Measurements from ENCODE around the gene TAF1D.
"Not testable (repeated sequence)": the region's sequence is repeated elsewhere in the genome, so short reads cannot be mapped to it uniquely, and the experiment has no call there.

TAF1D gene

DNA sequence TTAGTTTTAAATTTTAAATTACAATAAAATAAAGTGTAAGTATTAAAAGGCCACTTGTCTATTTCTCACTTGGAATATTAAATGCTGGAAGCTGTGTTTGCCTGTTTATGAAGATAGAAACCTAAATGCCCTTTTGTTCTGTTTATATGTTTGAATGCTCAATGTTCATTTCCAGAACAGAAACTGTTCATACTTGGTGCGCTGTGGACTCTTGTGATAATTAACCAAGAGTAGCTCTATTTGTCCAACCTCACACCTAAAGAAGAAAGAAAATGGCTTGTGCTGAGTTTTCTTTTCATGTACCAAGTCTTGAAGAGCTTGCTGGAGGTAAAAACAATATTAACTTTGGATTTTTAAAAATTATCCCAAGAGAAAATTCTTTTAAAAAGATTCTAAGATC lies 5.8 kb upstream of the TAF1D start:
- no peak for DNase-seq (ENCODE audit: low spot score)

DNA sequence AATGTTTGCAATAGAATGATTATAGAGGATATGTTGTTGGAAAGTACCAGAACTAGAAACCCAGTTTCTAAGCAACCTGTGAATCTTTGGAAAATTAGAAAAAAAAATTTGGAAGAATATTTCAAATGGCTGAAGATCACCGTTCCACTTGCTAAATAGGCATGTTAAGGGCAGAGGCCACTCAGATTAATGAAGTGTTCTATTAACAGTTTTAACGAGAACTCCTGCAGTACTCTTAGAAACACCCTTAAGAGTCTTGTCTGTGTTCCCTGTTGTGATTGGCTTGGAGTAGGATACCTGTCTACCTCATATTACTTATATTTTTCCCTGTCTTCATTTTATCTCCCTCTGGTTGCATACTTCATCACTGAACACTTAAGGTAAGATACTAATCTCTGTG lies 4.8 kb upstream of the TAF1D start:
- no peak for DNase-seq (ENCODE audit: low spot score)

DNA sequence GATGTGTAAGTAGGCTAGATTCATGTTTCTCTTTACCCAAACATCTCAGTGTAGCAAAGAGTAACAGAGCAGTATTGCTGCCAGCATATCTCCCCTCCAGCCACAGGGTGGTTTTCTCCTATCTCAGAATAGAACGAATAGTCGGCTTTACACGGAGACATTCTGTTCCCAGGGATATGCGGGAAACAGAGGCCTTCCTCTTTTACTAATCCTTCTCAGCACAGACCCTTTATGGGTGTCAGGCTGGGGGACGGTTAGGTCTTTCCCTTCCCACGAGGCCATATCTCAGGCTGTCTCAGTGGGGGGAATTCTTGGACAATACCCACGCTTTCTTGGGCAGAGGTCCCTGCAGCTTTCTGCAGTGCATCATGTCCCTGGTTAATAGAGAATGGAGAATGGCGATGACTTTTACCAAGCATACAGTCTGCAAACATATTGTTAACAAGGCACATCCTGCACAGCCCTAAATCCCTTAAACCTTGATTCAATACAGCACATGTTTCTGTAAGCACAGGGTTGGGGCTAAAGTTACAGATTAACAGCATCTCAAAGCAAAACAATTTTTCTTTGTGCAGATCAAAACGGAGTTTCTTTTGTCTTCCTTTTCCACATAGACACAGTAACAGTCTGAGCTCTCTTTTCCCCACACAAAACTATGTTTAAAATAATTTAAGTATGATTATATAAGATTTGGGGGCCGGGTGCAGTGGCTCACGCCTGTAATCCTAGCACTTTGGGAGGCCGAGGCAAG lies 3.9 kb upstream of the TAF1D start:
- not testable (repeated sequence) for DNase-seq (ENCODE audit: low spot score)

DNA sequence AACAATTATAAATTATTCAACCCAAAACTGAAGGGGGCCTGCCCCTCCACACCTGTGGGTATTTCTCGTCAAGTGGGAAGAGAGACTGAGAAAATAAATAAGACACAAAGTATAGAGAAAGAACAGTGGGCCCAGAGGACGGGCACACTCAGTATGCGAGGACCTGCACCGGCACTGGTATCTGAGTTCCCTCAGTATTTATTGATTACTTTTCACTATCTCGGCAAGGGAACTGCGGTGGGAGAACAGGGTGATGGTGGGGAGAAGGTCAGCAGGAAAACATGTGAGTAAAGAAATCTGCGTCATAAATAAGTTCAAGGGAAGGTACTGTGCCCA lies 3.3 kb upstream of the TAF1D start:
- DNase-seq (ENCODE audit: low spot score), result no peak

DNA sequence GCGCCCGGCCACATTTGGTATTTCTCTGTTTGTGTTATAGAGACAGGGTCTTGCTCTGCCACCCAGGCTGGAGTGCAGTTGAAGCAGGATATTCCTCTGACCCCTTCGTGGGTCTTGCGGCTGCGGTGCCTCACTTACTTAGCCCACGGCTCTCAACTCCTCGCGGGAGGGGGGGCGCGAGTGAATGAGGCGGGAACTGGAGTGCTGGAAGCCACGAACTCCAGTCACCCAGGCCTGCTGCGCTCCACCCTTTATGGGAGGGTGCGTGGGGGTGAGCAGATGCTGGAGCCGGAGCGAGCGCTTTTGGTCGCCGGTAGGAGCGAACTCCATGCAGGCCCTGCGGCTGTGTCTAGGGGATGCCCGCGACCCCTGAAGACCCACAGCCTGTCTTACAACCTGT lies 2.0 kb upstream of the TAF1D start:
- DNase-seq (ENCODE audit: low spot score), result no peak

DNA sequence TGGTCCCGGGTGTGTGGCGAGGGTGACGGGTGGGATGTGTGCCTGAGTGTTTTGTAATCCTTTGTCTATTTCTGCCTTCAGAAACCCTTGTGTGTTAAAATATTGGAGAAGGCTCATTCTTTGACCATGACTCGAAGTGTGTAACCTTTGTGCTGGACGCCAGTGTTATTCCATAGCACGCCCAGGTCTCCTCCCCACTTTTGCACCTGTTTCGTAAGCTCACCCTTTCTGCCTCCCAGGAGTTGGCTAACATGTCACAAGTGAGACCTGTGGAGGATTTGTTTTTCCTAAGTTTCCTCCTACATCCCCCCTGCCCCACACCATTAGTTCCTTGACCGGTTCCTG lies 559 bp upstream of the TAF1D start:
- DNase-seq (ENCODE audit: low spot score), result peak; percentile 54

DNA sequence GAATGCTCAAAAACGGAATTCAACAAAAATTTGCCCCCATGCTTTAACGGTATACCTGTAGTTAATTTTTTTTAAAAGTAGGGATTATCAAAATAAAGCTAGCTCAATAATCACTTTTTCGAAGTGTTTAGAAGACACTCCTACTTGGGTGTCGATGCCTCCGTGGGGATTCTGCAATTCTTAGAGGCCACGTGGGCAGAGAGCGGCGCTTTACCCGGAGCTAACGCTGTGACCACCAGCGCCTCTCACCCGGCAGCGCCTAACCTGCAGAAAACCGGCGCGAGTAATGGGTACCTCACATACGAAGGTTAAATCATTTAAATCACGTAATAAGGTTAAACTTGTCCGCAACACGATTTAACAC lies 583 bp downstream of the TAF1D start:
- peak; percentile 38 for DNase-seq (ENCODE audit: low spot score)

DNA sequence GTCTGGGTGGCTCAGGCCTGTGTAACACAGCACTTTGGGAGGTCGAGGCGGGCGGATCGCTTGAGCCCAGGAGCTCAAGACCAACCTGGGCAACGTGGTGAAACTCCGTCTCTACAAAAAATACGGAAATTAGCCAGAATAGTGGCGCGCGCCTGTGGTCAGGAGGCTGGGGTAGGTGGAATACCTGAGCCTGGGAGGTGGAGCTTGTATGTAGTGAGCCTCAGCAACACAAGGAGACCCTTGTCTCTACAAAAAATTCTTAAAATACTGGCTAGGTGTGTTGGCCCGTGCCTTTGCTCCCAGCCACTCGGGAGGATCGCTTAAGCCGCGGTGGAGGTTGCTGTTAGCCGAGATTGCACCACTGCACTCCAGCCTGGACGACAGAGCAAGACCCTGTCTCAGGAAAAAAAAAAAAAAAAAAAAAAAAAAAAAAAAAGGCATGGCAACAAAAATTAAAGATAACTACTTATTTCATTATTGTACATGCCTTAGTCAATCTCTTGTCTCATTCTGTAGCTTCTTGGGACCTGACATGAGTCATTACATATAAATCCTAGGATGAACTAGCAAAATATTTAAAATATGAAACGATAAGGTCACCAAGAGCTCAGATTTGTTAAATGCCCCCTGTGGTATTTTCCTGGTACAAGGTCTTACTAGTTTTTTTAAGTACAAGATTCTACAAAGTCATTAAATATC lies 1.1 kb downstream of the TAF1D start:
- no peak for DNase-seq (ENCODE audit: low spot score)

DNA sequence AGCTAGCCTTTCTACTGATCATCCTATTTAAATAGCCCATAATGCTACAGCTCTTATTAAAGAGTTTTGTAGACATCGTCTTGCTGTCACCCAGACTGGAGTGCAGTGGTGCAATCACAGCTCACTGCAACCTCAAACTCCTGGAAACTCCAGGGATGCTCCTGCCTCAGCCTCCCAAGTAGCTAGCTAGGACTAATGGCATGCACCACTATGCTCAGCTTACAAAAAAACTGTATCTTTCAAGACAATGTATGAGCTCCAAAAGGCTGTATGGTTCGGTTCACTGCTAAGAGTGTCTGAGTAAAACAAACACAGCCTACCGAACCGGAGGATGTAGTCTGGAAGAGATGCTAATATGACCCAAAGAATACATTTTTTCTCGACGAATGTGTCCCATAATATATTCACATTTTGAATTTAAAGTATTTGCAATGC lies 2.6 kb downstream of the TAF1D start:
- no peak for DNase-seq (ENCODE audit: low spot score)

DNA sequence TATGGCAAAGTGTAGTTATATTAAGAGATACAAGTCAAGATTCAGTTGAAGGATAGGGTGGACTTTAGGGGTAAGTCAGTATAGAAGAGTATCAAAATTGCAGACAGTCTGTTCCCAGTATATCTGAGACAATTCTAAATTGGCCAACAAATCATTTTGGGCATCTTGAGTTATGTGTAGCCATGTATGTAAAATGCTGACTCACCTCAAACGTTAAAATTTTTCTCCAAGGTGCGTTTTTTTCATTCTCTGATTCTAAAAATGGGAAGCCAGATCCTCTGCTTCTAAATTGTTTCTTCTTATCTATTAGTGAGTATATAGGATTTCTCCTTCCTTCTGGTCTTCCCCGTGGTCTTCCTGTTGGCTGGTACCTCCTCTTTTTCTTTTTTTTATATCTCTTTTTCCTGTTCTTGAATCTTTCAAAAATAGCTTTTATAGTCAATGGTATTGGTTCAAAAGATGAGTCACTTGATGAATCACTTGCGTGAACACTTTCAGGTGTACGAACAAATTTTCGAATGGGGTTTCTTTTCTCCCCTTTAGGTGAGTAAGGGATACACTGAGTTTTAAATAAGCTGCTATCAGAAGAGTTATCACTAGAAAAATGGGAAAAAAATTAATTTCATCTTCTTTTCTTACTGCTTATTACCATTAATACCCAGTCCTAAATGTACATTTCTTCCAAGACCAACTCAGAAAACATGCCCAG lies 3.2 kb downstream of the TAF1D start:
- DNase-seq (ENCODE audit: low spot score), result no peak

DNA sequence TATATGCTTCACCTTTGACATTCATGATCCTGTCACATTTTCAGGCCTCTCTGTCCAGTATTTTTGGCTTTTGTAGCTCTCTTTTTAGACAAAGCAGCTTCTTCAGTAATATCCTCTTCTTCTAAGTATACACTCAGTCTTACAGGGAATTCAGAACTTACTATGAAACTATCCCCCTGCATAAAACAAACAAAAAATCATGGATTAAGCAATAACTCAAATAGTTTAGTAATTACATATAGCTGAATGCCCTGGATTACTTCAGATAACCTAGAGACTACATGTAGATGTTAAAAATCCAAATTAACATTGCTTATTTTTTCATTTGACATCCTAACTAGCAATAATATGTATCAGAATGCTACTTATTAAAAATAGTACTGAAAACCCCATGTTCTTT lies 5.2 kb downstream of the TAF1D start:
- DNase-seq (ENCODE audit: low spot score), result no peak

DNA sequence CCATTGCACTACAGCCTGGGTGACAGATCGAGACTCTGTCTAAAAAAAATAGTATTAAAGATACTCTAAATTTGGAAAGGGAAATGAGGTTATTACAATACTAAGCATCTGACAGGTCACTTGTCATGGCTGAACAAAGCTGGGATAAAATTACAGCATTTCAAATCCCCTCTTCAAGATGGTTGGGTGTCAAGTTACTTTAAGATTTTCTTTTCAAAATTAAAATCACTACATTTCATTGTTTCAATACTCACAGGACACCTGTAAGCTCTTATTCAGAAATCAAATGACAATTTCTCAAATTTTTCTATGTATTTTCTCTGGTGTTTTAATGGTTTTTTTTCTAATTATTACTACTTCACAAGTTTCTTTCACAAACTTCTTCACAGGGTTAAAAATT lies 5.7 kb downstream of the TAF1D start:
- DNase-seq (ENCODE audit: low spot score), result no peak

DNA sequence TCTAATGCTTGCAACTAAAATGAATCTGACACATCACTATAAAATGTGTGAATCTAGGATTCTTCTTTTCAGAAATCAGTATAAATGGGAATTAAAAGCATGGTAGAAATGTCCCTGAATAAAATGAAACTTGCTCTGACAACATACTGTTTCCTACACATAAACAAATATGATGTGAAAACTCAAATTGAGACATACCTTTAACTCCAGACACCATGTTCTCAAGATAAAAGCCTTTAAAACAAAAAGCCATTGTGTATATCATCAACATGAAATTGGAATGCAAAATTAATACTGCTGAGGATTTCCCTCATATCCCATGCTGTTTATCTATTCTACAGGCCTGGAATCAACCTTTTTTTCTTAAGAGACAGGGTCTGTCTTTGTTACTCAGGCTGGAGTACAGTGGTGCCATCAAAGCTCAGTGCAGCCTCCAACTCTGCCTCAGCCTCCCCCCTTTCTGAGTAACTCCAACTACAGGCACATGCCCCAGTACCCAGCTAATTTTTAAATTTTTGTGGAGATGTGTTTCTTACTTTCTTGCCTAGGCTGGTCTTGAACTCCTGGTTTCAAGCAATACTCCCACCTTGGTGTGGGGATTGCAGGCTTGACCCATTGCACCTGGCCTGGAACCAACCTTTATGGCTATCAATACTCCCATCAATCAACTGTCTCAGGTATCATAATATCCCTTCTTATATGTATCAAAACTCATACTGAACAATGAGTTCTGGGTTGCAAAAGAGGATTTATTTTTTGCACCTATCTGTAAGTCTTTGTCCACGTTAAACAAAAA lies 6.7 kb downstream of the TAF1D start:
- DNase-seq (ENCODE audit: low spot score), result no peak

DNA sequence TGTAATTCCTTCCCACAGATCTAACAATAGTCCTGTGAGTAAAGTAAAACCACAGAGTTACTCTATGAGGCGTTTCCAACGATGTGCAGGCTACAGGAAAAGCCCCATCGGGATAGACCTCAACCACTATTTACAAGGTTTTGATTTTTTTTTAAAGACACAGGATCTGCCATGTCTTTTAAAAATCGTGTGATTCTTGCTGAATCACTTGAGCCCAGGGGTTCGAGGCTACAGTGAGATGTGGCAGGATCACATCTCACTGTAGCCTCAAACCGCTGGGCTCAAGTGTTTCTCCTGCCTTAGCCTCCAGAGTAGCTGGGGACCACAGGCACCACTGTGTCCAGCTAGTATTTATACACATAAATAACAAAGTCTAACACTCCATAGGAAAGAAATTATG lies 7.8 kb downstream of the TAF1D start:
- DNase-seq (ENCODE audit: low spot score), result no peak

DNA sequence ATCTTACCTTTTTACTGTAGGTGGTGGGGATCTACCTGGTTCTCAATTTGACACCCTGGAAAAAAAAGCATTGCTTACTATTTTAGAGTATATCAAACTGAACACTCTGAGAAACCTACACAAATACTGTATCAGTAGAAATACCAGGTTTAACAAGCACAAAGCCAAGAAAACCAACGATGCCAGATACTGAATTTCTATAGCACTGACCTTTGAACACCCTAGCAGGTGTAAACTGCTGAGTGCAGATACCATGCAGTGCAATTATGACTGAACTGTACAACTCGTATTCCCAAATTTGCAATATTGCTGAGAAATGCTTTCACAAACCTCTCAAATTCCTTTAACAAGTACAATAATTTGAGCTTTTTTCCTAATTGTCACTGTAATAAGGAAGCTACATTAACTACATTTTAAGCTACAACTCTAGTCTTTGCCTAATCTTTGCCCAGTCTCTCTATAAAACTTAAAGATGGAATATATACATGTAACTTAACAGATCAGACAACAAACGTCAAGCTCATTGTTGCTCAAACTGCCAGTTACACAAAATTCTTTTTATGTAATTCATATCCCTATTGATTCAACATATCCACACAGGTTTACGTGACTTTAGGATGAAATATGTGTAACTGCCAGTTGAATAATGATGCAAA lies 8.9 kb downstream of the TAF1D start:
- no peak for DNase-seq (ENCODE audit: low spot score)

DNA sequence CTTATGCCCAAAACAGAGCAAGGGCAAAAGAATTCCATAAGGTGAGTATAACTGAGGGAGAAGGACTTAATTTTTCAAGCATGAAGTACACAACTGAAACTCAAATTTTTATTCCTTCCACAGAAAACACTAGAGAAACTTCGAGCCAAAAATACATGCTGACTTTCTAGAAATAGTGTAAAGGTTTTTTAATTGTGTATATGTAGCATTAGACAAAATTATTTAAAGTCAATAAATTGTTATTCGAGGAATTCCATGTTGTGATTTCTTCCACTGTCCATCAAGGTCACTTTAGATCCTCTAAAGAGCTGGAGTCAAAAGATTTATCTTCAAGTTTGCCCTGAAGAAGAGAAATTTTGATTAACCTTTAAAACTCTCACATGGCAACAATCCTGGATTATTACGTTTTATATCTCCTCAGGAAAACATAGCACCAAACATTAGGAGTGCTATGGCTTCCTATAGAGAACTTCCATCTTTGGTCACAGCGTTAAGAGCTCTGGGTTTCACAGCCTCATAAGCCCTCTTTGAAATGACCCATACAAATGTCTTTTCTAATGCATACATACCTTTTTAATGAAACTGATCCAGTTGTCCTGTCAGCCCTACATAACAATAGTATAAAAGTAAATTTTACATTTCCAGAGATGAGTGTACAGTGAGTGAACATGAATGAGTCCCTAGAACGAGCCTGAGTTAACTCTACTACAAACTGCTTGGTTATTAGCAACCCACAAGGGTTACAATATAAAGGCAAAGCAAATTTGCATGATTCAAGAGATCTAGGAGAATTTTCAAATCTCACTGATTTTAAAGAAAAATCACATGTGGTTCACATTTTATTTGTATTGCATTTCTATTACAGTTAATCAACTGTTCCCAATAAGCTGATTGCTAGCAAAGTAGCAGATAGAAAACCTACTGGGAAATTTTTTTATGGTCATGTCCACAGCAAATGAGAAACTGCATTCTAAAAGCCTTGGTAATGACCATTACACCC lies 10.9 kb downstream of the TAF1D start:
- DNase-seq (ENCODE audit: low spot score), result no peak

DNA sequence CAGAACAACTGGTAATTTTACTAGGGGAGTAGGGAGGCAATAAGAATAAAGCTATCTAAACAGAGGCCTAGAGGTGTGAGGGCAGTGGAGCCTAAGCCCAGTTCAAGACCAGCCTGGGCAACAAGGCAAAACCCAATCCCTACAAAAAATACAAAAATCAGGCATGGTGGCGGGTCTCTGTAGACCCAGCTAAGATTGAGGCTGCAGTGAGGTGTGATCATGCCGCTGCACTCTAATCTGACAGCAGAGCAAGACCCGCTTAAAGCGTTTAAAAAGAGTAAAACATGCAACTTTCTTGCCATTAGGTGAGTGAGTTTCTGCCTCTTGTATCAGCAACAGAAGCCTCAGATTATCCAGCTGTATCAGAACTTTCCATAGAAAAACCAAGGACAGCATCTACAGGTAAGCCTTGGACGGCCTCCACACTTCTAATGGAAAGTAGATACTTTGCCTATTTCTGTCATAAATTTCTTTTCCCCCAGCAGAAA lies 12.1 kb downstream of the TAF1D start:
- DNase-seq (ENCODE audit: low spot score), result no peak

DNA sequence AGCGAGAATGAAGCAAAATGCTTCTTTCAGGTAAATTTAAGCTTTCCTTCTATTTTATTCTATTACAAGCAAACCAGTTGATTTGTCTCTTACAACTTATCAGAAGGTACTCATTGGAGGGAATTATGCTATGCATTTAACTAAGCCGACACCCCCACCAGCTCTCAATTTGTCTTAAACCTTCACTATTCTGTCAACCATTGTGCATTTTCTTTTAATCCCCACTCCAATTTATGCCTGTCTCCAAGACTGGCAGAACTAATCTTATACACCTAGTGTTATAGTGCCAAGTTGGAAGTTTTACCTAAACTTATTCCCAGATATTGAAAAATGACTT lies 12.5 kb downstream of the TAF1D start:
- no peak for DNase-seq (ENCODE audit: low spot score)

DNA sequence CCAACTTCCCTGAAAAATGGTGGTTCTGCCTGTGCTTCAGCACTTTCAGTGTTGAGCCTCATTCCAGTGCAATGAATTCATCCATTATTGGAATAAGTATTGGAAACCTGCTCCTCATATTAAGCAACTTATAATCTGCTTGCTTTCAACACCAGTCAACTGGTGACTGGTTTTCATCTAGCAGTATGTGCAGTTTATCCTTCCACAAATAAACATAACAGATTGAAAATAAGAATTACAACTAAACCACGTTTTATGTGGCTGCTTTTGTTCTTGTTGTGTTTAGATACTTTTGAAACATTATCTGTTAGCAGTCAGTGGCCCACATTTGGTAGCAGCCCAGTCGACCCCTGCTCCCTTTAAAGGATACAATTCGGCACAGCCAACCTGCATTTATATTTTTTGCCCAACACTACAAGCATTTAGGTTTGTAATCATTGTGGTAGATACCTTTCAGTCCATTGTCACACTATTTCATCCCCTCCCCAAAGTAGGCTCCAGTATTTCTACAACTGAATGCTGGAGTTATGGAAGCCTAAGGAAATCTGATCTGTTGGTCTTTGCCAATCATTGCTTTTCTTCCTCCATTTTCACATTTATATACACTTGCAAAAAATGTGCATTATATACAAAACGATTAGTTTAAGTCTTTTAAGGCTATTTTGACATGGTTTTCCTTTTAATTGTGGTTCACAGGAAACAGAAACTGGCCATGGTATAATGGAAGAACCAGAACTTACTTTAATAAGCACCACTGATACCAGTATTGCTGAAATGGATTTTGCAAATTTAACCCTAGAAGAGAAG lies 13.1 kb downstream of the TAF1D start:
- no peak for DNase-seq (ENCODE audit: low spot score)

DNA sequence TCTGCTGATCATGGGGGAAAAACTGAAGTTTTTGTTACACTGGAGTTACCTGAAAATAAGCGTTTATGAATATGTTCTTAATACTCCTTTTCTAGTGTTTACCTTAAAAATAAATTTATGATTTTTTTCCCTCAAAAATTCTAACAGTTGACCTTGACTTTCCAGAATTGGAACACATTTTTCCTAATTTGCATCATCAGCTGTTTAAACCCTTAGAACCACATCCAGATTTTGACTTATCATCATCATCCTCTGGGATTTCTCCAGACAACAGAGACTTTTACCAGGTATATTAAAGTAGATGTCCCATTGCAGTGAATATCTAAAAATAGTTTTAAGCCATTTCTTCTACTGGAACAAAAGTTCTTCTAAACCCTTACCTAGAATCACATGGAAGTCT lies 17.2 kb downstream of the TAF1D start:
- no peak for DNase-seq (ENCODE audit: low spot score)
